Activated T-cell treated with anti-CD3 and anti-CD28 coated beads, Interleukin-2, amount 50 U/mL, for 1 hour (primary cell): Measurements from ENCODE around the gene SLC2A8.

Source experiments
- DNase-seq: peaks from one replicate; pipeline ENCODE4 v3.0.0-alpha.2; 2020

SLC2A8 gene

DNA sequence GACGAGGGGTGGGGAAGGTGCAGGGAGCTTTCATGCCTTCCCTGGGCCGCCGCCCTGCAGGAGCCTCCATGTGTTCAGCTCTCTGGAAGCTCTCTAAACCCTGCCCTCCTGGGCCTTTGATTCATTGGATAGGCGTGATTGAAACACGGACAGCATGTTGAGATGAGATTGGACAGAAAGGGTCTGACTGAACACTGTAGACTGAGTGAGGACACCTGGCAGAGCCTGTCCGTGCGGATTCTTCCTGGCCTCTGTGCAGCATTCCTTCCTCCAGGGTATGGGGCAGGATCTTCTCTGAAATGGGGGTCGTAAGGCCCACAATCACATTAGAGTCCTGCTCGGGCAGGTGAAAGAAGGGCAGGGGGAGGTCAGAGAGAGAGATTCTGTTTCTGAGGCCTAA is 41.4 kb downstream of the SLC2A8 start:
- DNase-seq, result no peak

- DNase-seq, result no peak
These were observed 47.4 kb downstream of the SLC2A8 start for GRCh38 chr9:127444283-127444920.

DNA sequence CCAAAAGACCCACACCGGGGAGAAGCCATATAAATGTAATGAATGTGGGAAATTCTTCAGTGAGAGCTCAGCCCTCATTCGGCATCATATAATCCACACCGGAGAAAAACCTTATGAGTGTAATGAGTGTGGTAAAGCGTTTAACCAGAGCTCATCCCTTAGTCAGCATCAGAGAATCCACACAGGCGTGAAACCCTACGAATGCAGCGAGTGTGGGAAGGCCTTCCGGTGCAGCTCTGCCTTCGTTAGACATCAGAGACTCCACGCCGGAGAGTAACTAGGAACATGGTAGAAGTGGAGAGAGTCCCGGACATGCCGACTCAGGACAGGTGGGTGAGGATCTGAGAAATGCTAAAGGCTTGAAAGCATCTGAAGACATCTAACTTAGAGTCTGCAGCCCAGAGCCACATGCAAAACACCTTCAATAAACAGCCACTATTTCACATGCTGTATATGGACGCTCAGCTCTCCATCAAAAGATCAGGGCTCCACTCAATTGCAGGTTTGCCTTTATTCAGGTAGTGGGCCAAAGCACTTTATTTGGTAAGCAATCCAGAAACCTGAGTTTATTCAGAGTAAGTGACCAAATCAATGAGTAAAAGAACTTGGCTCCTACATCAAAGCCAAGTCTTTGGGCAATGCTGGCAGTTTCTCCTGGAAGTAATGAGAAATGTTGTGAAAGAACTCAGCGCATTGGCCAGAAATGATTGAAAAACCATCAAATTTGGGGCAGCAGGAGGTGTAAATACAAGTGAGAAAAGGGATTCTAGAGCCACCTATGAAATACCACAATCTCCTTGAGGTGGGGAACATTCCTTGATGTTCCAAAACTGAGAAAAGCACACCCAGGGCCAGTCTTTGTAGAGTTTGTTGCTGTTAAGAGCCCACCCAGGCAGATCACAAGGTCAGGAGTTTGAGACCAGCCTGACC is 48.2 kb downstream of the SLC2A8 start:
- no peak for DNase-seq

GRCh38 chr9:127445851-127446712 is 49.1 kb downstream of the SLC2A8 start:
- no peak for DNase-seq

DNA sequence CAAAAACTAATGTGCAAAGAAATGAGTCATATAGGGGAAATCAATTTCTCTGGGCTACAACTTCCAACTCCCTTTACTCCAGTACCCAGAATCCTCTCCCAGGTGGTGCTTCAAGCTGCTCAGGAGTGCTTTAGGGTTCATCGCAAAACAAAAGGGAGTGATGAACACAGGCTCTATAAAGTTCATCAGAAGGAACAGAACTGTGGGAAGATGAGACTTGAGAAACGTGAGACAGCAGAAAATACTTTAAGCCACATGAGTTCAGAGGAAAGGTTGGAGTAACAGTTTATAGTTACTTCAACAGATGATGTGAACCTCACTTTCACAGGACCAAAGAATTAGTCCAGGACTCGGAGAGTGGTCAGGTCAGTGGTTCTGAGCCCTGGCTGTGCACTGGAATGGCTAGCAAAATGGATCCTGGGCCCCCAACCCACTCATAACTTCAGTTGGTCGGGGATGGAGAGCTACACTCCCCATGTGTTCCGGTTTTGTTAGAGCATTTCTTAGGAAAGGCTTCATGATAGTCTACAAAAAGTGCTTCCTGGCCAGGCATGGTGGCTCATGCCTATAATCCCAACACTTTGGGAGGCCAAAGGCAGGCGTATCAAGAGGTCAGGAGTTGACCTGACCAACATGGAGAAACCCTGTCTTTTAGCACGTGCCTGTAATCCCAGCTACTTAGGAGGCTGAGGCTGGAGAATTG is 49.9 kb downstream of the SLC2A8 start:
- DNase-seq, result no peak

GRCh38 chr9:127447416-127448111 is 50.6 kb downstream of the SLC2A8 start:
- no peak for DNase-seq

DNA sequence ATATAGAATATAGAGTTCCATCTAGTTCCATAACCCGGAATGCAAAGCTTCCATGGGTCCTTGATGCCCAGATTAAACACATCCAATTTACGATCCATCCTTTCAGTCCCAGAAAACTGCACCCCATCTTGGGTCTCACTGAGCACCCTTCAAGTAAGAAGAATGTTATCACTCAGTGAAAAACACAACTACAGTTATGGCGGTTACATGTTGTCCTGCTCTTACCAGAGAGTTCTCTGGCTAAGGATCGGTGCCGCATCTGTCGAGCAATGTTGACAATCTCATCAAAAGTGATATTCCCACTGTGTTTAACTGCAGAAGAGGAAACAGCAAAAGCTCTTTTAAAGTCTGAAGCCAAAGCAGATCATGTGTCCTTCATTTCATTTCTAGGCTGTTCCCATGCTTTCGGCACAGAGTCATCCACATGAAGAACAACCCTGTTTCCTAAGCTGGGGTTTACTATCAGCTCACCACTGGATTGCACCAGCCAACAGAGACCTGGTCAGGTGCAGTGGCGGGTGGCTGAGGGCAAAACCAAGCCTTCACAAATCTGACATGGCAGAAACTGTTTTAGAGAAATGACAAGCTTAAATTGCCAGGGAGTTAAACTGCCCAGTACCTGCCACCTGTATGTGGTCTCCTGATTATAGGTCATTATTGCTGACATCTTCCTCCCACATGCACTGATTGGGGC is 51.3 kb downstream of the SLC2A8 start:
- no peak for DNase-seq

DNA sequence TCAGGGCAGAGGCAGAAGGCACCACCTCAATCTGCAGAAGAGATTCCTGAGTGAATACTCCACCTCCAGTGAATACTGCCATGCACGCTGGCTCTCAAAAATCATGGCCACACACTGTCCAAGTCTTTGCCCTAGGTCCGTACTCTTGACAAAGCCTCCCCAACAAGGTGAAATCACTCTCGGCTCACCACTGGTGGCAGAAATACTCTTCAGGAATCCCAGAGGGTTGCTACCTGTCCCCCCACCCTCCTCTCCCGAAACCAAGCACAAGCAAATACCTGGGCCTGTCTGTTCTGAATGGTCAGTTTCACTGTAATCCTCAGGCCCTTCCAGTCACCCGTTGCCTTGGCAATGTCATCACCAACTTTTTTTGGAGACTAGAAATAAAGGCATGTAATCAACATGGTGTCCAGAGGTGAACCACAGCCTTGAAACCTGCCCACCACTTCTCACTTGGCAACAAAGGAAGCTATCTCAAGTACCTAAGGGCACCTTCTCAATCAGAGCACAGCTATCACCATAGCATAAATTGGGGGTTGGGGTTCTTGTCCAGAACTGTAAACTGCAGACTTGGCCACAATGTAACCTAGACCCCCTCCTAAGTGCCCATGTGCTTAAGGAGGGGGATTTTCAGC is 52.5 kb downstream of the SLC2A8 start:
- no peak for DNase-seq

DNA sequence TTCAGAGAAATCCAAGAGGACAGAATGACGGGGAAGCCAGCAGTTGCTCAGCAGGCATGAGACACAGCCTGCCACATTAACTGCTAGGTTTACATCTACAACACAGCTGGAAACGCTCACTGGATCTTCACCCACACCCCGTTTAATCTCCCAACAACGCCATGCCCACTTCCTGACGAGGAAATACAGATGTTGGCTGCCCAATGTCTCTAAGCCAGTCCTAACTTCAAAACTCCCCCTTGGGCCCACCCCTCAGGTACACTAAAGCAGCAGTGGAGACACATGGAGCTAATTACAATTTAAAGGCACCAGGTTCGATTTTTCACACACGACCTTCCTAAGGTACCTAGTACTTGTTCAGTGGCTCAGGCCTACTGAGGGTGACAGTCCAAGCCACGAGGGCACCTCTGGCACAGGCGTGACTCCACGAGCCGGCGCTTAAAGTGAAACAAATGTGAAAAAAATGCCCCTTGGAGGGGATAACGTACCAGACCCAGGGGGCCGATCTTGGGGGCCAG is 53.3 kb downstream of the SLC2A8 start:
- DNase-seq, result no peak

GRCh38 chr9:127450830-127451607 is 54.0 kb downstream of the SLC2A8 start, which contains the start of the genes LRSAM1 and RPL12:
Gene LRSAM1 (plus strand): TSS chr9:127451510. CDS start chr9:127454528, 3,018 bp downstream.
Gene RPL12 (minus strand): TSS chr9:127451406. CDS start chr9:127451317, 89 bp downstream.
- DNase-seq, result peak; percentile 100

- DNase-seq, result no peak
These were observed 54.6 kb downstream of the SLC2A8 start for GRCh38 chr9:127451608-127451857.

DNA sequence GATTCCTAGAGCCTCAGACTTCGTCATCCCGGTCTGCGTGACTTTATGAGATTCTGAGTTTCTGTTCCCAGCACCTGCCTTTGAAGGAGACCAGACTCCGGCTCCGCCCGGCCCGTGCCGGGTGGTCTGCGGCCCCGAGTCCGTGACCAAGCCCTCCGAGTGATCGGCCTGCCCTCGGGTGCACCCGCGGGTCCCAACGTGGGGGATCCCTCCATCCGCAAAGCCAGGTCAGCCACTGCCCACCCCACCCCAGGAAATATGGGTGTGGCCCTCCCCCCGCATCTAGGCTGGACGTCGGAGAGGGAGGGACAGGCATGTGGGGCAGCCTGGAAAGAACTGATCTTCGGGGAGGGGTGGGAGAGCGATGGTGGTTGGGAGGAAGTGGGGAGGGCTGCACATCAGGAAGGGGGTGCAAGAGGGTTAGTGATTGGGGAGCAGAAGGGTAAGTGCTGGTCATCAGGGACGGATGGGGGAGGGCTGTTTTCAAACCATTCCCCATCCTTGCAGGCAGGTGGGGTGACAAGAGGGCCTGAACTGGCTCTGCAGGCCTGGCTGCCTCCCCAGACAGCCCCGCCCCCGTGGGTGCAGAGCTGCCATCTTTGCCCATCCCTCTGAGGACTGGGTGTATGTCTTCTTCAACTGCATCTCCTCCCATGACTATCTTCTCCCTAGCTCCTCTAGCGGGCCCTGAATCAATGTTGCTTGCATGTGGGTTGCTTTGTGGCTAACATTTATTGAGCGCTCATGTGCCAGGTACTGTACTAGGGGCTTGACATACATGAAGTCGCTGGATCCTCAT is 55.1 kb downstream of the SLC2A8 start:
- DNase-seq, result peak; percentile 58

- no peak for DNase-seq
These were observed 55.7 kb downstream of the SLC2A8 start for GRCh38 chr9:127452691-127453090.

DNA sequence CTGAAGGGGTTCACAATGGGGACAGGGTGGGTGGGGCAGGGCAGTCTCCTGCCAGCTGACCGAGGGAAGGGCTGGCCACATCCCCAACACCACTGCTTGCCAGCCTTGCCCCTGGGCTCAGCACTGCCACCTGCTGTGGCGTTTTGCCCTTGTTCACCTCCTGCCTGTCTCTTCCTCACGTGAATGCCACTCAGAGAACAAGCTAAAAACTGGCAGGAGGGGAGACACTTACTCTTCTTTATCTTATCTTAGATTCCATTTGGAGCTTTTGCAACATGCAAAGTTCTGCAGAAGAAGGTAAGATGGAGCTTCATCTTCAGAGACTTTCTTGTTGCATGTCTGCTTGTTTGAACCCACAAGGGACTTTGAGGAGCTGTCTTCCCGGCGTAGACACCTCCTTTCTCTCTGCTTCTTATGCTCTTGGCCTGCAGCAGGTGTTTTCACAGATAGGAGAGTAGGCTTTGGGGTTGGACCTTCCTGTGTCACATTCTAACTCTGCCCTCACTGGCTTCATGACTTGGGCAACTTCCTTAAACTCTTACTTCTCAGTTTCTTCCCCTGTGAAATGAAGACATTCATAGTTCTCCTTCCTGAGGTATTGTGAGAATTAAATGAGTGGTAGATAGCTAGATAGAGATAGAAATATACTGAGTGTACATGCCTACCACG is 58.5 kb downstream of the SLC2A8 start:
- peak; percentile 34 for DNase-seq

DNA sequence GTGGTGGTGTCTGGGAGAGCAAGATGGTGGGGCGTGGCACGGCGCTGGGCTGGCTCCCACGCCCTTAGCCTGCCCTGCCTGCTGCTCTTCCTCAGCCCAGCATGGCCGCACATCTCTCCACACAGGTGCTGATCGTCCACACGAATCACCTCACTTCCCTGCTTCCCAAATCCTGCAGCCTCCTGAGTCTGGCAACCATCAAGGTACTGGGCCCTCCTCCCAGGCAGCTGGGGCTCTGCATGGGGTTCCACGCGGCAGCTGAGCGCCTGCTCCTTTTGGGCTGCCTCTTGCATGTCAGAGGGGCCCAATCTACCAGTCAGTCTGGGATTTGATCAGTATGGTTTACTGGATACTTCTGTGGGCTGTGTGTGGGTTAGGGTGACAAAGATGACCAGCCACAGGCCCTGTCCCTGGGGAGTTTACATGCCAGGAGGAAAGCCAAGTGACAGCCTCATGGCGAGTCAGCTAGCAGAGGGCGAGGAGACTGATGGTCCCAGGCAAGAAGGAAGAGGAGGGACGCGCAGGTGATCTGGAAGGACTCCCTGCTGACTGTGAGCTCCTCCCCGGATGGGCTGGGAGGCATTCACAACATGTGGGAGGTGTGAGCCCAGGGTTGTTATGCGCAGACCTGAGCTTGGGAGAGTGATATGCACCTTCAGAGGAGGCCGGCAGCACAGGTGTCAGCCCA is 60.4 kb downstream of the SLC2A8 start:
- DNase-seq, result no peak
